Endometrial microvascular endothelial cells (primary cell): ENCODE data around the gene MAFG. TPM values are rescaled to one million over a fixed set of nuclear protein-coding genes. Genes with fewer than 3 reads are reported as not detected.

ENCODE experiments used
- in situ Hi-C: cut with HindIII; loops from 2 replicates; pipeline ENCODE4 v1.10.0; 2017; ENCODE audit warnings: low sequenced_read_pairs, low pct_unique_long_range_greater_than_20kb; ENCODE audit errors: inconsistent ontology term
- total RNA-seq: library from RNA; depleted of rRNA; stranded (reverse); fragments of >200 nt; gene quantifications from one replicate; pipeline ENCODE4 v1.2.3, GENCODE V29; 2015; ENCODE audit errors: inconsistent ontology term

Gene MAFG
- 21.0 TPM for total RNA-seq

- in situ Hi-C loops = no loop called here
Measured at GRCh38 chr17:81927653-81928543, at the start of gene MAFG. Gene MAFG (minus strand): TSS chr17:81927735. CDS start chr17:81923185, 4,550 bp downstream.

DNA sequence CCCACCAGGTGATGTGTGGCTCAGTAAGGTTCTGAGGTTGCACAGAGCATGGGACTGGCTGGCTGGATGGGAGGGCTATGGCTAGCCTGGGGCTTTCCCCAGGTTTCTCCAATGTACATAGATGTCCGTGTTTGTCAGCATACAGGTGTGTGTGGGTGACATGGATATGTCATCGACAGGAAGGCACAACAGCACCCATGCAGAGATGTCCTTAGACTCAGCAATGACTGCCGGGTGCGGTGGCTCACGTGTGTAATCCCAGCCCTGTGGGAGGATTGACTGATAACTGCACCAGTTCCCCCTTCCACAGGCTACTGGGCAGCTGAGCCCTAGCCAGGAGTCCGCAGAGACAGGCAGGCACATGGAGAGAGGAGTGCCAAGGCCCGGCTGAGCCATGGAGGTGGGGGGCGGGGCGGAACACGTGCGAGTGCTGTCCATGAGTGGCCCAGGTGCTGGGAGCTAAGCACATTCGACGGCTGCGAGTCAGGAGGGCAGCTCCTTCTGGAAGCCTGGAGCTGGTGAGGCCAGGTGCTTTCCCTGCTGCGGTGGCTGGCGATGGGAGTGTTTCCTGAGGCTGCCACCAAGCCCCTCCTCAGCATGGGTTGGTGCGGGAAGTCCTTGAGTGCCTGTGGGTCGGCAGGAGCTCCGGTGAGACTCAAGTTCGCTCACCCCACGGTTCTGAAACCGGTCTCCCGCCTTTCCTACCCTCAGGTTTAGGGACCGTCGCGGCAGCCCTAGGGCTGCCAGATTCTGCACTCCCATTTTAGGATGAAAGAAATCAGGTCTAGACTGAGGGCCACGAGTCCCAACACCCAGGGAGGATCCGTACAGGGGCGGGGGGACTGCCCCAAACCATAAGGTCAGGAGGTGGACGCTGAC, 49.0 kb upstream of the MAFG start:
- in situ Hi-C loops = no loop called here

DNA sequence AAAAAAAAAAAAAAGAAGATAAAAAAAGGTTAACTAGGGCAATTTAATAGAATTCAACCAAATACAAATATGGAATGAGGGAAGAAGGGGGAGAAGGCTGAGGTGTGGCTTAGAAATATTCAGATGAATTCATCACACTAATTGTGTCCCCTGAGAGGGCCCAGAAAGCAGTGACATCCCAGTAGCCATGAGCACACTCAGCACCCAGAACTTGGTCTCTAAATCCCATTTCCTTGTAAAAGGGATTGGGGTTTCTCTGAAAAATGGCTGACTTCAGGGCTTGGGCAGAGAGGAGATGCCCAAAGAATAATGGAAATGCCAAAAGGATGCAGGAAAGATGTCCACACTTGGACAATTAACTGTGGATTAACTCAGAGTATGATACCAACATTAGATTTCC, 45.9 kb upstream of the MAFG start:
- in situ Hi-C loops = no loop called here

- in situ Hi-C loops = no loop called here
Measured at GRCh38 chr17:81968850-81969812, 41.6 kb upstream of the MAFG start.

- in situ Hi-C loops = no loop called here
Measured at GRCh38 chr17:81968396-81968745, 40.8 kb upstream of the MAFG start.

- in situ Hi-C loops = no loop called here
Measured at GRCh38 chr17:81967533-81968395, 40.2 kb upstream of the MAFG start.

GRCh38 chr17:81967244-81967532, 39.7 kb upstream of the MAFG start:
- in situ Hi-C loops = no loop called here

DNA sequence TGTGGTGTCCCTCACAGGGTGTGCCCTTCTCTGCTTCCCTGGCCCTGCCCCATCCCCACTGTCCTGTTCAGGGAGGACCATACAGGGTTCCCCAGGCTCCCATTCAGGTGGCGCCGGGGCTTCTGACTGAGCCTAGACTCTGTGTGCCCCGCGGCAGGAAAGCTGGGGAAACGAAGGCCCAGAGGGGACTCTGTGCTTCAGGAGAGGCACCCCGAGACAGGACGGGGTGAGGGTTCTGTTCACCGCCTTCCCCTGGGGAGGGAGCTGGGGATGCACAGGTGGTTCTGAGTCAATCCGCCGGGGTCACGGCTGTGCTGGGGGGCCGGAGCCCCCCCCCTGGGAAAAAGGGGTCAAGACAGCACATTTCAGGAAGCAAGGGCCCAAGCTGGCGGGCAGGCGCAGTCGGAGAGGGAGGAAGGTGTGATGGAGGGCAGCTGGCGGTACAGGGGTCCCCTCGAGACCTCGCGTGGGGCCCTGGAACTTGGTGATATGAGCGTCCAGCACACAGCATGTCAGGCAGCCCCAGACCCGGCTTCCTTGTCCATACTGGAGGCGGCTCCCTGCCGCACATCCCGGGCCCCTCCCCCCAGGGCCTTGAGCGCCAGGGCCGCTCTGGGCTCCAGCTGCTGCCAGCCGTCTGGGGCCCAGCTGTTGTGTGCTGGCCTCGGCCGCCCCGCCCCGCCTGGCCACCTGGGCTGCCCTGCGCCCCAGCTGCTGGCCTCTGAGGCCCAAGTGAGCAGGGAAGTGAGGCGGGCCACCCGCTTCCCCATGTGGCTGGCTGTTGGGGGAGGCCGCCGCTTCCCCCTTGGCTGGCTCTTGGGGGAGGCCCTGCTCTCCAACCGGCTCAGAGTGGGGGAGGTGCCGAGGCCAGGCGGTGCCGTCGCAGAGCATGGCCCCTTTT, 39.1 kb upstream of the MAFG start:
- in situ Hi-C loops = no loop called here

- in situ Hi-C loops = no loop called here
Measured at GRCh38 chr17:81964081-81964849, 36.7 kb upstream of the MAFG start.

DNA sequence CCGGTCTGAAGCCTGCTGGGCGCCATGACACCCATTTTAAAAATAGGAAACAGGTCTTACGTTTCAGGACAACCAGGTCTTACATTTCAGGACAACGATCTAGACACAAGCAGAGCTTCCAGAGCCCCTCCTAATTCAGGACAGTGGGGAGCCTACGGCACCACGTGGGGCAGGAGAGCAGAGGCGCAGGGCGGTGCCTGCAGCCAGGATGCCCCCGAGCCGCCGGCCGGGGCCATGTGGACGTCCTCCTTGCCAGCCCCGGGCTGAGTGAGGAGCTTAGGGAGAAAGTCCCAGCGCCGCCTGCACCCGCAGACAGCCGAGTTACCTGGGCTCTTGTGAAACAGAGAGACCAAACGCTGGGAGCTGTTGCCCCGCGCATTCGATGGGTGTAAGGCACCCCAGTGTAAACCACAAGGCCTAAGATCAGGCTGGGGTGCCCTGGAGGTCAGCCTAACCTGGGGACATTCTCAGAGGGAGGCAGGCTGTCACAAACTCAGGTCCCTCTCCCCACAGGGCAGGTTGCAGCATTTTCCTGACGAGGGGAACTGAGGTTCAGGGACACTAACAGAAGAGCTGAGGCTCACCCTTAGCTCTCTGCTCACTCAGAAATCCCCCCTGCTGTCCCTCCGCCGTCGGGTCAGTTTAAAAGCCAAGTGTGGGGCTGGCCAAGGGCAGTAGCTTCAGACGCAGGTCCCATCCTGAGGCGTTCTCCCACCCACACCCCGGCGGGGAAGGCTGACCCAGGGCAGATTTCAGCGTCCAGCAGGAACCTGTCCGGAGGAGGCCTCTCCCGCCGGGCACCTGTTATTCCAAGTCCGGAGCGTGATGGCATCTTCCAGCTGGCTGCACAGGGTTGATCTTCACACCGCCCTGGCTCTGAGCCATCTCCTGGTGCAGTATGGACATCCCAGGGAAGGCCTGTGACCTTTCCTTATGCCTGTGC, 35.2 kb upstream of the MAFG start:
- in situ Hi-C loops = no loop called here

DNA sequence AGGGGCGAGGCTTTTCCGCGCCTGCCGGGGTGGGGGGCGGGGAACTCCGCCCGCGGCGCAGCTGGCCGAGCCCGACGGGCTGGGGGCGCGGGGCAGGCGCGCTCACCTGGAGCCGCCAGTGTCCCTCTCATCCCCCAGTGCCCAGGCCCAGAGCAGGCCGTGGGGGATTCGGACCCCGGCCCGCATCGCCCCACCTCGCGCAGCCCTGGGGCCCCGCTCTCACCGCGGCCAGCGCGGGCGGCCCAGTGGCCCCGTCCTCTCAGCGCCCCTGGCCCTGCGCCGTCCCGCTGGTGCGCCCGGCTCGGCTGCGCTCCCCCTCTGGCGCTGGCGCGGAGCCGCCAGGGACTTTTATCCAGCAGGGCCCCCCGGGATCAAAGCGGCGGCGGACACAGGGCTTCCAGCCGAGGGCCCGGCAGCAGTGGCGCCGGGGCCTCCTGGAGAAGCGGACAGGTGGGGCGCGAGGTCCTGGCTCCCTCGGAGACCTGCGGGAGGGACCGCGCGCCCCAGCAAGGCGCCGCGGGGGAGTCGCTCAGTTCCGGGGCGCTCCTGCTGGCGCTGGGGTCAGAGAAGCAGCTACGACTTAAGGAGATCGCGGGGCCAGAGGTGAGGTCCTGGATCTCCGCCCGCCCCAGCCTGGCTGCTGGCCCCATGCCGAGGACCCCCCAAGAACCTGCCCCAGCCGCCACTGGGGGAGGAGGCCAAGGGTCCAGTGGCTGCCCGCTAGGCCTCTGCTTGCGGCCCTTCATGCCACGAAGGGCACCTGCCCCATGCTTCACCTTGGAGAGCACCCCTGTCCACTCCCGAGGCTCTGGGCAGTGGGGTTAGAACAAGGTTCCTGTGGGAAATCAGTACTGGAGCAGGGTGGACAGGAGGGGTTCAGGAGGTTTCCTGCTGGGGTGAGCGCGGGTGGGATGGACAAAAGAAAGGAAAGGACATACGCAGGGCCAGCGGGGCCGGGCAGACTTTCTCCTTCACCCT, 34.3 kb upstream of the MAFG start:
- in situ Hi-C loops = no loop called here

DNA sequence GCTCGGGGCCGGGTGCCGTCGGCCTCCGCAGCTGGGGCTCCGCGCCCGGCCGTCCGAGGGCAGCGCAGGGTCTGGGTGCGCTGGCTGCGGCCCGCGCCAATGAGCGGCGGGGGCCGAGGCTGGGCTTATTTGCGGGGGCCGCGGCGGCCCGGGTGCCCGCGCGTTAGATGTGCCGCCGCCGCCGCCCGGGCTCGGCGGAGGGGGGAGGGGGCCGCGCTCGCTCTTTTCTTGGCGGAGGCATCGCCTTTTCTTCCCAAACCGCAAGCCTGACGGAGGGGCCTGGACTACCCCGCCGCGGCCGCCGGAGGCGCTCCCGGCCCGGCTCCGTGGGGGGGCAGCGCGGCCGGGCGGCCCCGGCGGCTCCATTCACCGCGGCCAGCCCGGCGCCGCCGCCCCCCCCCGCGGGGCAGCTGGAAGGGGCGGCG, 33.6 kb upstream of the MAFG start, which contains the start of gene NOTUM:
NOTUM (minus strand) TSS at position 101 of the 425 bp plus-strand sequence. CDS start 278 bp downstream, outside the sequence.
- in situ Hi-C loops = no loop called here

- in situ Hi-C loops = no loop called here
Measured at GRCh38 chr17:81960130-81960958, 32.8 kb upstream of the MAFG start.
